HG02571 (cell line): ENCODE data around the gene ZC3H8.

Source experiments
- ATAC-seq: cut with Tn5 transposase; IDR thresholded peaks from one replicate; pipeline ENCODE4 v1.9.1; 2021; ENCODE audit warnings: mild to moderate bottlenecking, moderate library complexity; ENCODE audit not compliant: unreplicated experiment

The ZC3H8 gene

DNA sequence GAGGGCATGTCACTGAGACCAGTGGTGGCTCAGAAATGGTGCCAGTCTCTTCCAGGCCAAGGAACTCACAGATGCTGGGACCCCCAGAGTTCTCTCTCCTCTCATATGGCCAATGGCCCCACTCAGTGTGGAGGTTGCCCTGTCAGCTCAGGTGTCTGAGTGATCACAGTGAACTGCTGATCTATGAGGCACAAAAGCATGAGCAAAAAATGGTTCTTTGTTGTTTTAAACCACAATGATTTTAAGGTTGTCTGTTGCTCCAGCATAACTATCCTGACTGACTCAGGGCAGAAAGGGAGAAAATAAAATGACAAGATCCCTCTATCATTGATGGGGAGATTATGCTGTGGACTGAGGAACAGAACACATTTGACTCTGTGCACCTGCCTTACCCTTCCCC, 58.9 kb downstream of the ZC3H8 start:
- no peak for ATAC-seq

DNA sequence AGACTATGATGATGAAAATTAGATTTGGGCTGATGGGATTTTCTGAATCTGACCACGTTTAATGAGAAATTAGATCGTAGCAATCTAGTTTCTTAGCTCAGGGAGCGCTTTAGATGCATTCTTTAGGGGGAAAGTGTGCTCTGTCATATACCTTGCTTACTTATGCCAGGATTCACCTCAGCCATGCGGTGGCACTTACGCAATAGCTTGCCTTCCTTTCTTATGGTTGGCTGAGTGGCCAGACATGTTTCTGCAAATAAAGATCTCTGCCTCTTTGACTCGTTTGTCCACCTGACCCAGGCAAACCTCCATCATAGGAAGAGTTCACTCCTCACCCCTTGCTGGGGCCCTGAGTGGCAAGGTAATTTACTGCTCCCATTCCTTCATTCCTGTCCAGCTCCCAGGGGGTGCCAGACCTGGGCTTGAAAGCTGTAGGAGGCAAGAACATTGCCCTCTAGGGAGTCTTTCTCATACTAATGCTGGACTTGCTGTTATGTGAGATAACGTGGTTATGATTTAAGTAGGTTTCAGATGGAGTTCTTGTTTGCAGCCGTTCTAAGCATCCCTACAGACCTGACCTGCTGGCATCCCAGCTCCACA, 59.6 kb downstream of the ZC3H8 start:
- ATAC-seq = no peak

- ATAC-seq = no peak
Measured at GRCh38 chr2:112194482-112194881, 60.4 kb downstream of the ZC3H8 start.

- ATAC-seq = no peak
Measured at GRCh38 chr2:112194028-112194427, 60.8 kb downstream of the ZC3H8 start.

- ATAC-seq = no peak
Measured at GRCh38 chr2:112189001-112189556, 65.8 kb downstream of the ZC3H8 start.

GRCh38 chr2:112187805-112188596, 66.8 kb downstream of the ZC3H8 start:
- ATAC-seq = no peak

GRCh38 chr2:112187046-112187715, 67.7 kb downstream of the ZC3H8 start:
- ATAC-seq = no peak

GRCh38 chr2:112185131-112185530, 69.7 kb downstream of the ZC3H8 start:
- ATAC-seq = no peak

GRCh38 chr2:112184121-112184520, 70.7 kb downstream of the ZC3H8 start:
- ATAC-seq = no peak

- ATAC-seq = no peak
Measured at GRCh38 chr2:112183327-112184025, 71.4 kb downstream of the ZC3H8 start.

DNA sequence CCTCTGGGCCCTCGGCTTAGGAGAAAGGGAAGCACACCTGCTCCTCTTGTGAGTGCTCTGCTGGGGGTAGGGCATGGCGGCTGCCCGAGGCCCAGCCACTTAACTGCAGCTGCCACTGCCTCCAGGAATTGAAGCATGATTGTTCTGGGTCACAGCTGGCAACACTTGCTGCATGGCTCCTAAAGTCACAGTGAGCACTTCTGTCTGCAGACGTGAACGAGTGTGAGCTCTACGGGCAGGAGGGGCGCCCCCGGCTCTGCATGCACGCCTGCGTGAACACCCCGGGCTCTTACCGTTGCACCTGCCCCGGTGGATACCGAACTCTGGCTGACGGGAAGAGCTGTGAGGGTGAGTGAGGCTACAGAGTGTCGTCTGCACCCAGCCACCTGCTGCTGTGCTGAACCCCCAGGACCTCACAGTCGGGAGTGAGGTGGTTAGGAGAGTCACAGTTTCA, 72.2 kb downstream of the ZC3H8 start:
- ATAC-seq = no peak

DNA sequence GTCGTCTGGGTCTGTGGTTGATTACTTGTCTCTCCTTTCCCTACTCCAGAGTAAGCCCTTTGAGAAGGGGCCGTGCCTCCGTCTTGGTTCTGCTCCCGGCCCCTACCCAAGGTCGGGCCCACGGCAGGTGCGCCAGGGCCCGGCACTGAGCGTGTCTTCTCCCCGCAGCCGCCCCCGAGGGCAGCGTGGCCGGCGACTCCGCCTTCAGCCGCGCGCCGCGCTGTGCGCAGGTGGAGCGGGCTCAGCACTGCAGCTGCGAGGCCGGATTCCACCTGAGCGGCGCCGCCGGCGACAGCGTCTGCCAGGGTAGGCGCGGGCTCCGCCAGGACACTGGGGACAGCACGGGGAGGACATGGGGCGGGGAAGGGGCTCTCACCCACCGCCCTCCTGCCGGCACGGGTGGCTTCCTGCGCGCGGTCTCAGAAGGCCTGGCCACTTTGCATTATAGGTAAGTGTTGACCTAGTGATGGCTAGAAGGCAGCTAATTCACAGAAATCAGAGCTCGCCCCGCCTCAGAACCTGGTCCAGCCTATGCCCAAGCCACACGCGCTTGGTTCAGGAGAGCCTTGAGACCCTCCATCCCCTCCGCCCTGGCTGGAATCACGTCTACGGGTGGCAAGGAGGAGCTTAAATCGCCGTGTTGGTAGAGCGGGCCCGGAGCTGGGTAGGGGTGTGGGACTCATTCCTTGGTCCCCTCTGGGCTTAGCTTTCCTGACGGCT, 73.1 kb downstream of the ZC3H8 start:
- ATAC-seq = no peak

GRCh38 chr2:112175958-112176573, 78.8 kb downstream of the ZC3H8 start:
- no peak for ATAC-seq

DNA sequence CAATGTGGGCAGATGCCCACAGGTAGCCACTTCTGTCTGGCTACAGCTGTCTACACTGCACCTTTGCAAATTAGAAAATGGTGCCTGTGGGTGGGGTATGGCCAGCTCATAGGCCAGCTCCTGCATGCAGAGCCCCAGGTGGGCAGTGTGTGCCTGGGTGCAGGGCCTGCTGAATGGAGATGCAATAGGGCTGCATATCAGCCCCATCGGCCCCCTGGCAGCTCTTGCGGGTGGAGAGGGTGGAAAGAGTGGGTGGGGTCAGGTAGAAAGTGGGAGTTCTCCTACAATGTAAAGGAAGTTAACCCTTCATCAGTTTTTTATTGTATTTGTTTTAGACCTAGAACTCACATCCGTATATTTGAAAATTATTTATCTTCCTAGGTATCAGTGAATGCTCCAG, 79.5 kb downstream of the ZC3H8 start:
- ATAC-seq = no peak

DNA sequence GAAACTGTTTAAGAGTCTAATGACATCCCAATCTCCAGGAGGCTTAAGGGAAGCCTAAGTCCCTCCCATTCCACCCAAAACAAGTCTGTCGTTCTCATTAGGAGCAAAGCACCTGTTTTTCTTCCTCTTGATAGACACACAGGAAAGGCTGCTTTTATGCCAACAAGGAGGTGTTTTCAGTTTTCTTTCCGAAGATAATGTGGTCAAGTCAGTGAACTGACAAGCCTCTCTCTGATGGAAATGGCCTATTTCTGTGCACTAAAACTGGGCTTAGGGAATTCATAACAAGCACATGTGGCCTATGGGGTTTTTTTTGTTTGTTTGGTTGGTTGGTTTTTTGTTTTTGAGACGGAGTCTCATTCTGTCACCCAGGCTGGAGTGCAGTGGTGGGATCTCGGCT, 80.5 kb downstream of the ZC3H8 start:
- ATAC-seq = no peak

DNA sequence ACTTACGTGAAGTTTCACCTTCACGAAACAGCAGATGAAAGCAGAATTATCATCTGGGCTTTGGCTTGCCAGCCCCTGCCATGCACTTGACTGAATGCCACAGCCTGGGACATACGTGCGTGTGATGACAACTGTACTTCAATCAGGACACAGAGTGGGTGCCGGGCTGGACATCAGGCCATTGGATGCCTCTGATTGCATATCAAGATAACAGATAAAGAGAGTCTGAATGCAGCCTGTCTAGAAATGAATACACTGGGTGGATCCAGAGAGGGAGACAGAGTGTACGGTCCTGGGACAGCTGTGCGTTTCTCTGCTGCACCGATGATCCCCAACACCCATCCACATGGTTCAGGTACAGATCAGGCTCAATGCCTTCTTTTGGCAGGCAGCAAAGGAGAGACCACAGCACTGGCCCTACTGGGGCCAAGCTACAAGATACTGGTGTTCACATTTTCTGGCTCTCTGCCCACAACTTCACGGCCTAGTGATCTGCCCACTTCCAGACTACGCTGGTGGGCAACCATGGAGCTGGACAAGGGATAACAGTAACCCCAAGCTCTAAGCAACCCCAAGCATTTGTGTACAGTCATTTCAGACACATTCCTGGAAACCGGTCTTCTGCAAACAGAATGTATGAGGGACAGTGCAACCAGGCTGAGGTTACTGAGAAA, 81.1 kb downstream of the ZC3H8 start:
- ATAC-seq = no peak

DNA sequence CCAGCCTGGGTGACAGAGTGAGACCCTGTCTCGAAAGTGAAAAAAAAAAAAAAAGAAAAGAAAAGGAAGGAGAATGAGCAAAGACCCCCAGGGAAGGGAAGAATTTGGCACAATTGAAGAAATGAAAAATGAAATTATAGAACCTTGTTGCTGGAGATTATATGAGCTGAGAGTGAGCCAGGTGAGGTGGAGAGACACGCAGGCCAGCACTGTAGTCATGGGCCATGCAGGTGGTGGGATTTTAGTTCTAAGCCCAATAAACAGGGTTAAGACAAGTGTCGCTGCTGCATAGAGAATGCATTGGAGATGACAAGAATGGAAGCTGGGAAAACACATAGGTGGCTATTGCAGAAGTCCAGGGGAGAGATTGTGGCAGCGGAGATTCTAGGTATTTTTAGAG, 84.3 kb downstream of the ZC3H8 start:
- no peak for ATAC-seq

DNA sequence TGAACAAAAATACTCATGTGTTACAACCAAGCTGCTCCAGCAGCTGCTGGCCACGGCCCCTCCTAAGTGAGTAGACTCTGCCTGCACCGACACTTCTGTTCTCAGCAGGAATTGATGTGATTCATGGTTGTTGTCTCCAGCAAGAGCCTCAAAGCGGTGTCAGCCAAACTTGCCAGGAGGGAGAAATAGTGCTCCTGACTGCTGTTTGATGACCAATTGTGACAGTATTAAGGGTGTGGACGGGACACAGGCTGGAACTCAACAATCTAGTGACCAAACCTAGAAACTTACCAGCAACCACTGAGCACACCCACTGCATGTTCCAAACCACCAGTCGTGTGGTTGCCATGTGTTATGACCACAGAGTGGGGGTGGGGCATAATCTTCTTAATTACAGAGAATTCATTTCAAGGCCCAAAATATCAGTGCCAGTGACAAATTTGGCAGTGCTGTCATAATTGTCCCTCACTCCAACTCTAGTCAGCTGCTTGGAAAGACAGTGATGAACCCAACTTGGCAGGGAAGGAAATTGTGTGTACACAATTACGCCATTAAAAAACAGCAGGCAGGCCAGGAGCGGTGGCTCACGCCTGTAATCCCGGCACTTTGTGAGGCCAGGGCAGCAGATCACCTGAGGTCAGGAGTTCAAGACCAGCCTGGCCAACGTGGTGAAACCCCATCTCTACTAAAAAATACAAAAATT, 86.3 kb downstream of the ZC3H8 start:
- no peak for ATAC-seq
